Keratinocyte (primary cell): ENCODE data around the gene NR2C2AP. TPM values are rescaled to one million over a fixed set of nuclear protein-coding genes. Genes with fewer than 3 reads are reported as not detected.

Experiments used
- DNase-seq: peaks from one replicate; pipeline ENCODE4 v3.0.0-alpha.2; 2011; ENCODE audit warnings: low read depth, missing footprints, low spot score
- FAIRE-seq: peaks from 2 replicates; lab custom pipeline; 2011; peaks lifted over from hg19 to GRCh38; lab: Jason Lieb, UNC
- H2AFZ ChIP-seq: 2 replicates; pipeline ENCODE4 v1.6.0; 2012; ENCODE audit warnings: low read length, control low read depth, inconsistent platforms; ENCODE audit not compliant: control insufficient read depth
- H3K27ac ChIP-seq: 2 replicates; pipeline ENCODE4 v1.5.1; 2011; ENCODE audit warnings: low read length; ENCODE audit not compliant: control insufficient read depth, insufficient read depth
- H3K27me3 ChIP-seq: 3 replicates; pipeline ENCODE4 v1.6.0; 2011; ENCODE audit warnings: low read length; ENCODE audit not compliant: control insufficient read depth, insufficient read depth; ENCODE audit errors: extremely low read depth
- H3K36me3 ChIP-seq, 2 experiments: 2 replicates in 1 of 2; 3 replicates in 1 of 2; pipeline ENCODE4 v1.5.1; 2011; ENCODE audit warnings: low read length in 2 of 2, mild to moderate bottlenecking in 1 of 2; ENCODE audit not compliant: control insufficient read depth in 2 of 2, insufficient read depth in 2 of 2; ENCODE audit errors: extremely low read depth in 1 of 2
- H3K4me1 ChIP-seq: 3 replicates; pipeline ENCODE4 v1.5.1; 2011; ENCODE audit warnings: low read length; ENCODE audit not compliant: control insufficient read depth, insufficient read depth; ENCODE audit errors: extremely low read depth
- H3K4me2 ChIP-seq: 3 replicates; pipeline ENCODE4 v1.6.0; 2011; ENCODE audit warnings: low read depth, low read length; ENCODE audit not compliant: control insufficient read depth, insufficient read depth; ENCODE audit errors: extremely low read depth
- H3K4me3 ChIP-seq, 3 experiments: fragments of 200-600 bp in 1 of 3; sonication (generic) in 1 of 3; 2 replicates in 2 of 3; 3 replicates in 1 of 3; pipeline ENCODE4 v1.5.1; 2011 to 2016; ENCODE audit warnings: low read length in 3 of 3, mild to moderate bottlenecking in 3 of 3, control low read depth in 2 of 3, inconsistent platforms in 1 of 3, low read depth in 1 of 3, mixed read lengths in 1 of 3, mixed run types in 1 of 3, moderate library complexity in 1 of 3; ENCODE audit not compliant: control insufficient read depth in 2 of 3, insufficient read depth in 2 of 3; ENCODE audit errors: extremely low read depth in 1 of 3
- H3K79me2 ChIP-seq: 2 replicates; pipeline ENCODE4 v1.6.0; 2012; ENCODE audit warnings: low read length; ENCODE audit not compliant: control insufficient read depth, insufficient read depth
- H3K9ac ChIP-seq: 3 replicates; pipeline ENCODE4 v1.6.0; 2011; ENCODE audit warnings: low read length; ENCODE audit not compliant: control insufficient read depth, insufficient read depth; ENCODE audit errors: extremely low read depth
- H3K9me1 ChIP-seq: 3 replicates; pipeline ENCODE4 v1.6.0; 2011; ENCODE audit warnings: low read length; ENCODE audit not compliant: control insufficient read depth, insufficient read depth; ENCODE audit errors: extremely low read depth
- H3K9me3 ChIP-seq: 2 replicates; pipeline ENCODE4 v1.5.1; 2012; ENCODE audit warnings: low read depth, low read length; ENCODE audit not compliant: control insufficient read depth
- H4K20me1 ChIP-seq: 3 replicates; pipeline ENCODE4 v1.6.0; 2011; ENCODE audit warnings: low read length; ENCODE audit not compliant: control insufficient read depth, insufficient read depth; ENCODE audit errors: extremely low read depth
- EZH2 ChIP-seq: IDR thresholded peaks from one replicate; pipeline ENCODE4 v1.6.1; 2012; ENCODE audit warnings: inconsistent platforms, mild to moderate bottlenecking, low read length, moderate library complexity
- dilution Hi-C: fragments of 300-500 bp; cut with MboI; formaldehyde crosslinking; loops from one replicate; pipeline ENCODE4 v1.7.0; 2020; ENCODE audit warnings: low sequenced_read_pairs; ENCODE audit not compliant: extremely low pct_ligation_motif_present
- polyA plus RNA-seq, 5 experiments: library from polyadenylated mRNA; depleted of rRNA in 3 of 5; stranded (reverse) in 3 of 5; stranded (forward) in 1 of 5; unstranded in 1 of 5; fragments of >200 nt; gene quantifications; 1 replicate in 1 of 5; 2 replicates in 3 of 5; 3 replicates in 1 of 5; pipeline versions ENCODE4 v1.2.1 to v1.2.3, GENCODE V29; 2011 to 2012; ENCODE audit warnings: missing spikeins in 2 of 5, low read depth in 1 of 5, low replicate concordance in 1 of 5
- TF ChIP-seq, protein P1 (sequence below), 3 experiments: IDR thresholded peaks in 1 of 3; conservative IDR thresholded peaks in 1 of 3; optimal IDR thresholded peaks in 1 of 3; 2 replicates in 2 of 3; 3 replicates in 1 of 3; pipeline versions ENCODE3 to v1.5.1; 2011; ENCODE audit warnings: low read length in 3 of 3, mild to moderate bottlenecking in 3 of 3, moderate library complexity in 2 of 3, control low read depth in 1 of 3, inconsistent platforms in 1 of 3; ENCODE audit not compliant: insufficient read depth in 2 of 3; ENCODE audit errors: extremely low read depth in 1 of 3

NR2C2AP gene
- polyA plus RNA-seq, 1 donor (not counting 4 experiments of a cell fraction or from before 2014, with no cell fraction given) = 12.3 TPM

- TF ChIP-seq, protein P1, sequence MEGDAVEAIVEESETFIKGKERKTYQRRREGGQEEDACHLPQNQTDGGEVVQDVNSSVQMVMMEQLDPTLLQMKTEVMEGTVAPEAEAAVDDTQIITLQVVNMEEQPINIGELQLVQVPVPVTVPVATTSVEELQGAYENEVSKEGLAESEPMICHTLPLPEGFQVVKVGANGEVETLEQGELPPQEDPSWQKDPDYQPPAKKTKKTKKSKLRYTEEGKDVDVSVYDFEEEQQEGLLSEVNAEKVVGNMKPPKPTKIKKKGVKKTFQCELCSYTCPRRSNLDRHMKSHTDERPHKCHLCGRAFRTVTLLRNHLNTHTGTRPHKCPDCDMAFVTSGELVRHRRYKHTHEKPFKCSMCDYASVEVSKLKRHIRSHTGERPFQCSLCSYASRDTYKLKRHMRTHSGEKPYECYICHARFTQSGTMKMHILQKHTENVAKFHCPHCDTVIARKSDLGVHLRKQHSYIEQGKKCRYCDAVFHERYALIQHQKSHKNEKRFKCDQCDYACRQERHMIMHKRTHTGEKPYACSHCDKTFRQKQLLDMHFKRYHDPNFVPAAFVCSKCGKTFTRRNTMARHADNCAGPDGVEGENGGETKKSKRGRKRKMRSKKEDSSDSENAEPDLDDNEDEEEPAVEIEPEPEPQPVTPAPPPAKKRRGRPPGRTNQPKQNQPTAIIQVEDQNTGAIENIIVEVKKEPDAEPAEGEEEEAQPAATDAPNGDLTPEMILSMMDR (optimal IDR thresholded peaks at IDR 0.05 in 1 of 3, IDR thresholded peaks at IDR 0.05 in 1 of 3, conservative IDR thresholded peaks at IDR 0.05 in 1 of 3; ENCODE audit: extremely low read depth in 1 of 3, insufficient read depth in 2 of 3, low read length in 3 of 3) = no peak
- TF ChIP-seq EZH2 = peak; percentile 46
Observed at GRCh38 chr19:19211499-19212420, 8.5 kb upstream of the NR2C2AP start, which contains the start of gene NCAN. Gene NCAN (plus strand): TSS chr19:19211958. CDS start chr19:19216954, 4,996 bp downstream.

GRCh38 chr19:19209372-19209771 is 6.2 kb upstream of the NR2C2AP start:
- FAIRE-seq = no peak
- dilution Hi-C loops = no loop called here
- peaks cover 31% of the 10 kb centered on the region for H3K27me3 ChIP-seq

More at GRCh38 chr19:19211499-19212420, 8.5 kb upstream of the NR2C2AP start, which contains the start of gene NCAN:
- no peak for FAIRE-seq
- dilution Hi-C loops = no loop called here
- Histone ChIP-seq H3K36me3 (no peaks in the 10 kb centered on the region), H4K20me1 (no peaks in the 10 kb centered on the region), H3K9me1 (no peaks in the 10 kb centered on the region), H3K4me3 (no peak within 1 kb of the TSS), H3K9me3 (no peaks in the 10 kb centered on the region), H2AFZ (no peak within 1 kb of the TSS), H3K27me3 (peaks cover 33% of the 10 kb centered on the region), H3K79me2 (no peaks in the 10 kb centered on the region), H3K27ac (no peak within 1 kb of the TSS), H3K4me2 (no peak within 1 kb of the TSS), H3K4me1 (no peaks in the 10 kb centered on the region), H3K9ac (no peak within 1 kb of the TSS)
- DNase-seq = no peak

More at GRCh38 chr19:19209372-19209771, 6.2 kb upstream of the NR2C2AP start:
- DNase-seq = no peak
- no peaks in the 10 kb centered on the region for H3K79me2 ChIP-seq
- H3K36me3 ChIP-seq = no peaks in the 10 kb centered on the region
- H3K9ac ChIP-seq = no peak overlapping the region
- no peak overlapping the region for H3K4me2 ChIP-seq
- TF ChIP-seq, protein P1 (optimal IDR thresholded peaks at IDR 0.05 in 1 of 3, IDR thresholded peaks at IDR 0.05 in 1 of 3, conservative IDR thresholded peaks at IDR 0.05 in 1 of 3; ENCODE audit: extremely low read depth in 1 of 3, insufficient read depth in 2 of 3, low read length in 3 of 3) = no peak
- TF ChIP-seq EZH2 = no peak
- no peak overlapping the region for H3K27ac ChIP-seq
- H4K20me1 ChIP-seq = no peaks in the 10 kb centered on the region
- H3K4me1 ChIP-seq = no peaks in the 10 kb centered on the region
- no peaks in the 10 kb centered on the region for H3K9me1 ChIP-seq
- no peaks in the 10 kb centered on the region for H3K9me3 ChIP-seq
- no peak overlapping the region for H2AFZ ChIP-seq
- no peak overlapping the region for H3K4me3 ChIP-seq
